GM21737 (cell line): ENCODE results near the gene ZNF556.

Experiments
- ATAC-seq: cut with Tn5 transposase; IDR thresholded peaks from one replicate; pipeline ENCODE4 v1.9.1; 2021; ENCODE audit warnings: mild to moderate bottlenecking, moderate library complexity; ENCODE audit not compliant: unreplicated experiment

ZNF556 gene

DNA sequence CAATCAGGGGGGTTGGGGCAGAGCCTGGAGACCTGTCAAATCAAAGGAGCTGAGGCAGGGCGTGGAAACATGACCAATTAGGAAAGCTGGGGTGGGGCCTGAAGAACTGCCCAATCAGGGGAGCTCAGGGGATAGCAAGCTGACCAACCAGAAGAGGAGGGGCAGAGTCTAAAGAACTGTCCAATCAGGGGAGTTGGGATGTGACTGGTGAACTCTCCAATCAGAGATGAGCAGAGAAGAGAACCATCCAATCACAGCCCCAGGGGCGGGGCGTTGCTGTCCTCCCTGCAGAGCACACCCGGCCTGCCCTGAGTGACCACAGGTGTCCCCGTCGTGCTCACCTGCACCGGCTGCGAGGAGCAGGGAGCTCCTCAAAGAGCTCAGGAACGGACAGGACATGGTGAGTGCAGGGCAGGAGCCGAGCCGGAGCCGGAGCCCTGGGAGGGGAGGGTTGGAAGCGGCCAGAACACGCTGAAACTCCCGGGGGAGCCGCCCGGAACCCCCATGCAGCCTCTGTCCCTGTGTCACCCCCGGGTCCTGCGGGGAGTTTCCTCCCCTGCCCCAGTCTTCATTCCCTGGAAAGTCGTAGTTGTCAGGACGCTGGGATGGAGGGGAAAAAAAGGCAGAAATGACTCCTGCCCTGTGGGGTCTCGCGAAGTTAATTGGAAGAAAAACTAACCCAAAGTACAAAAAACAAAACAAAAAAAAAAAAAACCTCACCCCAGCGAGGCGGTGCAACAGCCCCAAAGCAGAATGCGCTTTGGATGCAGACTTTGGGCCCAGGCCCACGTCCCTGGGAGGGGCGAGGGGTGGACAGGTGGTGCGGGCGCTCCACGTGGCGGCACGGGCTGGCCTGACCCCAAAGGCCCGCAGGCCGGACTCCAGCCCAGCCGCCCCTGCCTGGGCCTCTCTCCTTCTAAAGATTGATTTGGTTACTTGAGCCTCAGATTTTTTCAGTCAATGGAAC lies at the start of gene ZNF556:
ZNF556 (plus strand) TSS at position 311 of the 967 bp plus-strand sequence; CDS start at position 398, 87 bp downstream.
- ATAC-seq, result no peak

DNA sequence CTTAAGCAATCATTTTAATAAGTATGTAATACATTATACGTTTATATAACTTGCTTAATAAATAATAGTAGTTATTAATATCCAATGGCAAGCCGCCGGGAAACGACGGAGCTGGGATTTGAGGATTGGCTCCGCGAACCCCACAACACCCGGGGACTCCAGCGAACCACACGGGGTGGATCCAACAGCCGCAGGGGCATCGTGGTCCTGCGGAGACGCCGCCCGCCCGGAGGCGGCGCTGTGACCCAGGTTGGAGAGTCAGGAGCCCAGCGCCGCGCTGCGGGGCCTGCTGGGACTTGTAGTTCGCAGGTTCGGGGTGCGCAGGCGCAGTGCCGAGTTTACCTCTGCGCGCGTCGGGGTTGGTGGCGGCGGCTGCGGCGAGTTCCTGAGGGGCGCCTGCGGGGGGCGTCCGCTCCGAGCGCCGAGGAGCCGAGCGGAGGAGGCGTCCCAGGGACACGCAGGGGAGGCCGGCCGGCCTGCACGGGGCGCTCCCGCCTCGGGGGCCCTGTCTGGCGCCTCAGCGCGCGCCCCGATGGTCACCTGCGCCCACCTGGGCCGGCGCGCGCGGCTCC lies 47.5 kb upstream of the ZNF556 start, which contains the start of gene ZNF554:
ZNF554 (plus strand) TSS at position 329 of the 572 bp plus-strand sequence; CDS start at position 533, 204 bp downstream.
- peak; percentile 77 for ATAC-seq

DNA sequence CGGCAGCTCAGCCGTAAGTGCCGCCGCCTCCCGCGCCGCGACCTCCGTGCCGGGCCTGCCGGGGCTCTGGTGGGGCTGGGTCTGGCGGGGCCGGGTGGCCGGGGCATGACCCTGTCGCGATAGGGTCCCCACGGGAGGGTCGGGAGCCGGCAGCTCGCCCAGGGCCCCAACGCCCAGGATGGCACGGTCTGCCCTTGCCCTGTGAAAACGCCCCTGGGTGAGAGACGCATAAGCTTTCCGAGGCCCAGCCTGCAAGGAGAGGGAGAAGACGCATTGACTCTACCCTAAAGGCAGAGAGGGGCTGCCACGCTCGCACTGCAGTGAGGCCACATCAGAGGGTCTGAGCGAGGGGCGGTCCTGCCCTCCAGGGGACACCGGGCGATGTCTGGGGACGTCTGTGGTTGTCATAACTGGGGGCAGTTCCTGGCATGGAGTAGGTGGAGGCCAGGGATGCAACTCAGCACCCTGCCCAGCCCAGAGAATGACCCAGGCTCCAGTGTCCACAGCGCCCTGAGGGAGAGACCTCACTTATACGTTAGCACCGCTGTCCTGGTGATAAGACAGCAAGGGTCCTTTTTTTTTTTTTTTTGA lies 46.9 kb upstream of the ZNF556 start:
- peak; percentile 28 for ATAC-seq

DNA sequence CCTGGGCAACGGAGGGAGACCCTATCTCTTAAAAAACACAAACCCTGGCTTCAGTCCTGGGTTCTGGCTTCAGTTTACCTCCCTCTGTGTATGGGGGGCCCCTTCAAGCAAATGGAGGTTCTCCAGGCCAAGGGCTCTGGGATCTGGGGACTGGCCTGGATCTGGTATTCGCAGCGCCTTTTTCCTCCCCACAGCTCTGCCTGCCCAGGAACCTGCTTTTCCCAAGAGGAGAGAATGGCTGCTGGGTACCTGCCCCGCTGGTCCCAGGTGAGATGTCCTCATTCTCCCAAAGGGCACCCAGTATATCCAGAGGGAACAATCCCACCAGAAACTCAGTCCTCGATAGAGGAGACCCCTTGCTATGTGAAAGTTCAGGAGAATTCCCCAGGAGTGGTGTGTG lies 44.3 kb upstream of the ZNF556 start:
- ATAC-seq, result no peak

DNA sequence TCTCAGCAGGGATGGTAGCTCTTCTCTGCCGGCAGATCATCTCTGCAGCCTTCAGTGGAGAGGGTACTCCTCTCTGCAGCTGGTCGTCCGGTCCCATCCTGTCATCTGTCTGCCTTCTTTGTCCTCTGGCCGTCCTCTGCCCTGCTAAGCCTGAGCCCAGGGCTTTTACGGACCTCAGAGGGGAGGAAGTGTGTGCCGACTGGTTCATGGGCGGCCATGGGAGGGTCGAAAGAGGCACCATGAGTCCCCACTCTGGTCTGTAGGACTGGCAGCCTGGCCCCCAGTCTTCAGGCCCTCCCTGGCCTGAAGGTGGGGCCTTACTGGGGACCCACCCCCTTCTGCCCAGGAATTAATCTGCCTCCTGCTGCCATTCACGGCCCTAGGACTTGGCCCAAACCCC lies 43.5 kb upstream of the ZNF556 start:
- ATAC-seq, result no peak

DNA sequence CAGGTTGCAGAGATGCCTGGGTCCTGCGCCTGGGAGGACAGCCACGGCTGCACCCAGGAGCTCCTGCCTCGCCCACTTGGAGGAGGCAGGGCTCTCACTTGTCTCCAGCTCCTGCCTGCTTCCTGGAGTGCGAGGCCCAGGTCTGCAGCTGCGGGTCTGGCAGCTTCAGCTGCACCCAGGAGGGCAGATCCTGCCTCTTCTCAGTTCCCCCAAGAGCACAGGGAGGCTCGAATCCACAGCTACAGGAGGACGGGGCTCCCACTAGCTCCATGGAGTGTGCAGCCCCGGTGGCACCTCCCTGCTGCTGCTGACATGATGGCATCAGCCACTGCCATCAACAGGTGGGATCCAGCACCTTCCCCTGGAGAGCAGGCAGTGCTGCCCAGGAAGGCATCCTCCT lies 43.0 kb upstream of the ZNF556 start:
- no peak for ATAC-seq

DNA sequence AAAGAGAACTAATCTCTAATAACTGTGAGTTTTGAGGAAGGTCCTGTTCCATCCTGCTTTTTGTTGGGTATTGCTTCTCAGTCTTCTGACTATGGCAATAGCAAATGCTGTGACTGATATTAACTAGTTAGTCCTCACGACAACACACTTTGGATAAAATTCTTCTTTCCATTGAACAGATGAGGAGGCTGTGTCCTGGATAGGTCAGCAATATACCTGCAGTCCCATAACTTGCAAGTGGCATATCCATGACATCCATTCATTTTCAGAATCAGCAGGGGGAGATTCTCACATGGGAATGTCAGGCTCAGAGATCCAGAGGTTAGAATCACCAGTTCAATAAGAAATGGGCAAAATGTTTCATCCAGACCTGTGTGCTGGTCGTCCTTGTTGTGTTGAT lies 40.1 kb upstream of the ZNF556 start:
- no peak for ATAC-seq

DNA sequence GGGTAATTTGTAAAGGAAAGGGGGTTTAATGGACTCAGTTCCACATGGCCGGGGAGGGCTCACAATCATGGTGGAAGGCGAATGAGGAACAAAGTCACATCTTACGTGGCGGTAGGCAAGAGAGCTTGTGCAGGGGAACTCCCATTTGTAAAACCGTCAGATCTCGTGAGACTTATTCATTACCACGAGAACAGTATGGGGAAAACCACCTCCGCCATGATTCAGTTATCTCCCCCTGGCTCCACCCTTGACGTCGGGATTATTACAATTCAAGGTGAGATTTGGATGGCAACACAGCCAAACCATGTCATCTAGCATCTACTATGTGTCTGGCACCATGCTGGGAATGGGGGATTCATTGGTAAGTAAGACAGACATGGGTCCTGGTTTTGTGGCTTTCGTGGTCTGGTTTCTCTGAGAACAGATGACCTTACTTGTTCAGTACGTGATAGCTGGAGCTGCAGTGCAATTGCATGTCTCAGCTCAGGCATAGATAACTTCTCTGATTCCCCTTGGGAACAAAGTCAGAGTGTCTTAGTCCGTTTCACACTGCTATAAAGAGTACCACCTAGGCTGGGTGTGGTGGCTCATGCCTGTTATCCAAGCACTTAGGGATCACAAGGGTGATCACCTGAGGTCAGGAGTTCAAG lies 39.2 kb upstream of the ZNF556 start:
- no peak for ATAC-seq

DNA sequence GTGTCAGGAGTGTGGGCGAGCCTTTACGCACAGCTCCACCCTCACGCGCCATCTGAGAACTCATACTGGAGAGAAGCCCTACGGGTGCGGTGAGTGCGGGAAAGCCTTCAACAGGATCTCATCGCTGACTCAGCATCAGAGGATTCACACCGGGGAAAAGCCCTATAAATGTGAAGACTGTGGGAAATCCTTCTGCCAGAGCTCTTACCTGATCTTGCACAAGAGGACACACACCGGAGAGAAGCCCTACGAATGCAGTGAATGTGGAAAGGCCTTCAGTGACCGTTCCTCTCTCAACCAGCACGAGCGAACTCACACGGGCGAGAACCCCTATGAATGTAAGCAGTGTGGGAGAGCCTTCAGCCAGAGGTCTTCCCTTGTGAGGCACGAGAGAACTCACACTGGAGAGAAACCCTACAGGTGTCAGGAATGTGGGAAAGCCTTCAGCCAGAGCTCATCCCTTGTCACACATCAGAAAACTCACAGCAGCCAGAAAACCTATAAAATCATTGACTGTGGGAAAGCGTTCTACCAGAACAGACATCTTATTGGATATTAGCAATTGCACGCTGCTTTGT lies 32.8 kb upstream of the ZNF556 start:
- ATAC-seq, result no peak

DNA sequence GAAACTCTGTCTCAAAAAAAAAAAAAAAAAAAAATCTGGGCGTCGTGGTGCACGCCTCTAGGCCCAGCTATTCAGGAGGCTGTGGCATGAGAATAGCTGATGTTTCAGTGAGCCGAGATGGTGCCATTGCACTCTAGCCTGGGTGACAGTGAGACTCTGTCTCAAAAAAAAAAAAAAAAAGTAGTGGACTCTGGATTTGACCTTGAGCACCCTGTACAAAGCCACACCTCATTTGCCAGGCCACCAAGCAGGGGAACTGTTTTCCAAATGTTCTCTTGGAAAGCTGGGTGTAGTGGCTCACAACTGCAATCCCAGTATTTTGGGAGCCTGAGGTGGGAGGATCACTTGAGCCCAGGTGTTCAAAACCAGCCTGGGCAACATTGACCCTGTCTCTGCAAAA lies 29.7 kb upstream of the ZNF556 start:
- ATAC-seq, result no peak

DNA sequence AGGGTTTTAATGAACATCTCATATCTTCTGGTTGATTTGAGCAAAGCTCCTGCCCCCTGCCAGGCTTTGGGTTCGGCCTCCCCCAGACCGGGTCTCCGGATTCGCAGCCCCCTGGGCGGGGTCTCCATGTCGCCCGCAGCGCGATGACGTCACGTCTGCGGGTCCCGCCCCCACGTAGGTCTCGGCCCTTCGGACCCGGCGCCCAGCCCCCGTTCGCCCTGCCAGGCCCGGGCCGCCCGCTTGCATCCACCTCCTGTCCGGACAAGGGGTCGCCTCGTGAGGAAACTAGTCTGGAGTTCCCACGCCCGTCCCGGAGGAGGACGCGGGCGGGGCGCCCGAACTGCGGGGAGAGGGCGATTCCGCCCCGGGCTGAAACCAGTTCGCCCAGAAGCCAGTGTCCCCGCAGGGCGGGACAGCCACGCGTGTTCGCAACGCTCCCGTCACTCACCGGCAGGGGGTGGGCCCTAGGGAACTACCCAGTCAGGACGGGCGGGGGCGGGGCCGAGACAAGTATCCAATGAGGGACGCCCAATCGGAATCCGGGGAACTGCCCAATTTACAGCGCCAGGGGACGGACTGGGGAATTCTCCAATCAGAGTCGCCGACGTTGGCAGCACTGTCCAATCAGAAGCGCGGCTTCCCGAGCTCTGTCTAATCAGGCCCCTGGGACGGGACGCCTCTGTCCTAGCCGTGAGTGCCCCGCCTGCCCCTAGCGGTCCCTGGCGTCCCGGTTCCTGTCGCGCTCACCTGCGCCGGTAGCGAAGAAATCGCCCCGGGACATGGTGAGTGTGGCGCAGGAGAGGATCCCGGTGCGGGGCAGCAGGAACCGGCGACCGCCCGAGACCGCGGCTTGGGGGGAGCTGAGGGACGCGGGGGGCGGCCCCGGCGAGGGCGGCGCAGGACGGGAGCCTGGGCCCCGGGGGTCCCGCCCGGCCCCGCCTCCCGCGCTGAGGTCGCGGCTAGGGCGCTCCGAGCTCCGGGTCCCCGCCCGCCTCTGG lies 26.0 kb upstream of the ZNF556 start, which contains the start of gene ZNF555:
ZNF555 (plus strand) TSS at position 682 of the 998 bp plus-strand sequence; CDS start at position 780, 98 bp downstream.
- peak; percentile 90 for ATAC-seq

DNA sequence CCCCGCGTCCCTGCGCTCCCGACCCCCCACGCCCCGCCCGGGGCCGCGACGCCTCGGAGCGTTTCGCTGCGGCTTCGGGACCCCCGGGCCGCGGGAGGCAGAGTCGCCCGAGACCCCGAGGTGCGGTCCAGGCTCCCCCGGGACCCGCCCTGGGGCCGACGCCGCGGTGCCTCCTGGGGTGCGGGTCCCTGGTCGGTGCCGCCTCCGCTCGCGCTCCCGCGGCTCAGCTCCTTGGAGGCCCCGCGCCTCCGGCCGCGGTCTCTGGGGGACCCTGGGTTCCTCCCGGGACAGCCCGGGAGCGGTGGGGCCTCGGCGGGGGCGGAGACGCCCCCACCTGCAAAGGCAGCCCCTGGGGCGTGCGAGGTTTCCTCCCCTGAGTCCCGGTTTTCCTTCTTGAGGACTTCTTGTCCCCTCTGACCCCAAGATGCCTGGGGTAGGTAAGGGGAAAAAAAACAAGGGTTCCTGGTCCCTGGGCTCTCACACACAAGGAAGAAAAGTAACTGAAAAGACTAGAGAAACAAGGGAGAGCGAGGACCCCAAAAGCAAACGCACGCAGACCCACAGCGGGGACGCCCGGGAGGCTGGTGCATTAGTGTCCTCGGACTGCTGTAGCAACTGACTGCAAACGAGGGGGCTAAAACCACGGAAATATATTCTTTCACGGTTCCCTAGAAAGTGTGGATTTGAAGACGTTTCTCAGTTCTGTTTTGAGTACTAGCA lies 25.1 kb upstream of the ZNF556 start:
- ATAC-seq, result peak; percentile 8

DNA sequence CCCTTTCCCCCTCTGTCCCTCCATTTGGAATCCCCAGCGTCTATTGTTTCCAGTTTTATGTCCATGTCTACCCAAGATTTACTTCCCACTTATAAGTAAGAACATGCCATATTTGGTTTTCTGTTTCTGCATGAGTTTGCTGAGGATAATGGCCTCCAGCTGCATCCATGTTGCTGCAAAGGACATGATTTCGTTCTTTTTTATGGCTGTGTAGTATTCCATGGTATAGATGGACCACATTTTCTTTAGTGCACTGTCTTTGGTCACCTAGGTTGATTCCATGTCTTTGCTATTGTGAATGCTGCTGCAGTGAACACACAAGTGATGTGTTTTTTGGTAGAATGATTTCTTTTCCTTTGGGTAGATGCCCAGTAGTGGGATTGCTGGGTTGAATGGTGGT lies 22.0 kb upstream of the ZNF556 start:
- ATAC-seq, result no peak

DNA sequence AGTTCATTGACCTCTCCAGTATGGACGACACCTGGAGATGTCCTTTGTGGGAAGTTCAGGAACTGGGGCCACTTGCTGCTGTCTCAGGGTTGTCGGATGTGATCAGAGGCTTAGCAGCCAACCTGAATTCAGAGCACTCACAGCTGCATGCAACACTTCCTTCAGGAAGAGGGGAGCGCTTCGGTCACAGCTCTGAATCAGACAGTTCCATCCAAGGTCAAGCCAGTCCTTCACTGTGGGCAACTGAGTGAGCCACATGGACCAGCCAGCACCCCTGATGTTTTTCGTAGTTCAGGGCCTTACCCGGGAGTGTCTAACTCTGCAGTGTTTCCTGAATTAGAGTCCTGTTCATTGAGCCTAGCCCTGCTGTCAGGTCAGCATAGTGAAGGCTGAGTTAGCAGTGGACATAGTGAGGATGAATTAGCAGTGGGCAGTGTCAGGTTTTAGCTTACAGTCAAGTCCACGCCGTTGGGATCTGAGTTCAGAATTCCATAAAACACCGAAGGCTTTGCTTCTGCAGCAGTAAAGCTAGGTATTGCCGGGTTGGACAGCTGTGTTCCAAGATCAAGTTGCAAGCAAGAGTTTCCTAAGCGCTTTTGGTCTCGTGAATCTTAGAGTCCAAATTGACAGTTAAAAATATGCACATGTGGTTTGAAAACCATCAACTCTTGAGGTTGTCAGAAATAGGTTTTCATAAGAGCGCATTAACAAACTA lies 20.8 kb upstream of the ZNF556 start:
- ATAC-seq, result no peak

DNA sequence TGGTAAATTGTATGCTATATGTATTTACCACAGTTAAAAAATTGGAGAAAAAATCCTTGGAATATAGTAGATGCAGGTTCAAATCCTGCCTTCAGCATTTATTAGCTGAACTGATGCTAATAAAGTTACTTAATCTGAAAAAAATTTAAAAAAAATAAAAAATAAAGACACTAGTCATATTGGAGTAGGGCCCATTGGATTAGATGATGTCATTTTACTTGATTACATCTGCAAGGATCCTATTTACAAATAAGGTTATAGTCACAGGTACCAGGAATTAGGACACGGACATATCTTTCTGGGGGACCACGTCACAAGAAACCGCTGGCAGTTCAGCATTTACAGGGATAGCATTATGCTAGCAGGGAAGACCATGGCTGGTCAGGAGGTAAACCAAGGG lies 19.6 kb upstream of the ZNF556 start:
- no peak for ATAC-seq

DNA sequence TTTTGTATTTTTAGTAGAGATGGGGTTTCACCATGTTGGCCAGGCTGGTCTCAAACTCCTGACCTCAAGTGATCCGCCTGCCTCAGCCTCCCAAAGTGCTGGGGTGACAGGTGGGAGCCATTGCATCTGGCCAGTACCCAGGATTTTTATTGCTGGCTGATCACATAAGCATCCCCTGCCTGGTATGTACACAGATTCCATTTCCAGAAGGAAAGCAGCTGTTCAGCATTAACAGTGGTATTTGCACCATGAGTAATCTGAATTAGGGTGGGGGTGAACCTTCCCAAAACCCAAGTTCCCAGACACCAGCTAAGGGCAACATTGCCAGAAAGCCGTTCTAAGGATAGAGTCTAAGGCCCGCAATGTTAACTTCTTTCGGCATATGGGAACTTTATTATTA lies 18.5 kb upstream of the ZNF556 start:
- ATAC-seq, result no peak

DNA sequence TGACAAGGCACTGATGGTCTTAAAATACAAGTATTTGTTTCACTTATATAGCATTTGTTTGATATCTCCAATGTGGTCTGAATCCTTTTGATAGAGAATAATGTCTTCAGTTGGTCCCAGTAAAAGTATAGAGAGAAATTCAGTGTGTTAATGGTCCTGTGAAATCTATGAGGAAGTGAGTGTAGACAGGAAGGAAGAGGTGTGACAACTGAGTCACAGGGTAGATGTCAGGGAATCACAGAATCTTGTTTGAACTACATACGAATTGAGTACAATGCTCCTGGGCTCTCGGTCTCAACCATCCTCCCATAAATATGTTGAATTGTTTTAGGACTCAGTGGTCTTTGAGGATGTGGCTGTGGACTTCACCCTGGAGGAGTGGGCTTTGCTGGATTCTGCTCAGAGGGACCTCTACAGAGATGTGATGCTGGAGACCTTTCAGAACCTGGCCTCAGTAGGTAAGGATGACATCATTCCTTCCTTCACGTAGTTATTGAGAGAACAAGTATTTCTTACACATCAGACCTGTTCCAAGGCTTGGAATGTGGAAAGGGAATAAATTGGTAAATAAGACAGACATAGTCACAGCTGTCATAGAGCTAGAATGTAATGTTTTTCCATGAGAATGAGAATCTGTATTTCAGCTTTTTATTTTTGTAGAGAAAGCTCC lies 16.7 kb upstream of the ZNF556 start:
- ATAC-seq, result no peak

DNA sequence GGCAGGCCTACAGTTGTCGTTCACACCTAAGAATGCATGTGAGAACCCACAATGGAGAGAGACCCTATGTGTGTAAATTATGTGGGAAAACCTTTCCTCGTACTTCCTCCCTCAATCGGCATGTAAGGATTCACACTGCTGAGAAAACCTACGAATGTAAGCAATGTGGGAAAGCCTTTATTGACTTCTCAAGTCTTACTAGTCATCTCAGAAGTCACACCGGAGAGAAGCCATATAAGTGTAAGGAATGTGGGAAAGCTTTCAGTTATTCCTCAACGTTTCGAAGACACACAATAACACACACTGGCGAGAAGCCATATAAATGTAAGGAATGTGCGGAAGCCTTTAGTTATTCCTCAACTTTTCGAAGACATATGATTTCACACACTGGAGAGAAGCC lies 14.5 kb upstream of the ZNF556 start:
- ATAC-seq, result no peak
